Parietal lobe (tissue), 1 donor: Measurements from ENCODE around the gene P2RY2. TPM values are rescaled to one million over a fixed set of nuclear protein-coding genes. Genes with fewer than 3 reads are reported as not detected.

Experiments used
- total RNA-seq: library from RNA; depleted of rRNA; stranded (reverse); fragments of >200 nt; gene quantifications from one replicate; pipeline ENCODE4 v1.2.3, GENCODE V29; 2014

P2RY2 gene
- total RNA-seq, result not detected

DNA sequence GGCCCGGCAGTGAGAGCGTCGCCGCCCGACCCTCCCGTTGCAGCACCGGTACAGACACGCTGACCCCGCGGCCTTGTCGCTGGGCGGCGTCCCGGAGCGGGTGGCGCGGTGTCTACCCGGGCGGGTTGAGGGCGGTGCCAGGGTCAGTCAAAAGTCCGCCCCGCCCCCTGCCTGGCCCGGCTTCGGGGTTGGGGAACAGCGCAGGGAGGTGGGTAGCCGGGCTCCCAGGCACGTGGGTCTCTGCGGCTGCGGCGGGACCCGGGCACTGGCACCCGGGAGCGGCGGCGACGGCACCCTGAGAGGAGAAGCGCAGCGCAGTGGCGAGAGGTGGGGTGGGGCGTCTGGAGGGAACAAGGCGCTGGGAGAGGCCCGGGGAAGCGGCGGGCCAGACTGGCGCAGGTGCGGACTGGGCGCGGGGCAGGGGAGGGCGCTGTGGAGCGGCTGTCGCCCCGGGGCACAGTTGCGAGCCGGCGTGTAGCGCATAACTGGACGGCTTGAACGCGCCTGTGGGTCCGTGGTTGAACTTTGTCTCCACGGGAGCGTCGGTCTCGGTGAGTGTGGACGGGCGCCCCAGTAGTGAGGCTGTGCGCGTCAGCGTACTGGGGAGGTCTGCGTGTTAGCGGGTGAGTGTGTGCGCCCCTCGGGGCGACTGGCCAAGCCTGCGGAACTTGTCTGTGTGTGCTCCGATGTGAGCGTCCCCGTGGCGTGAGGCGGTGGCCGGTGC lies at the start of gene P2RY2:
Gene P2RY2, plus strand, starts transcription at position 176 of the 724 bp plus-strand sequence. CDS start 15,879 bp downstream, outside the sequence.

DNA sequence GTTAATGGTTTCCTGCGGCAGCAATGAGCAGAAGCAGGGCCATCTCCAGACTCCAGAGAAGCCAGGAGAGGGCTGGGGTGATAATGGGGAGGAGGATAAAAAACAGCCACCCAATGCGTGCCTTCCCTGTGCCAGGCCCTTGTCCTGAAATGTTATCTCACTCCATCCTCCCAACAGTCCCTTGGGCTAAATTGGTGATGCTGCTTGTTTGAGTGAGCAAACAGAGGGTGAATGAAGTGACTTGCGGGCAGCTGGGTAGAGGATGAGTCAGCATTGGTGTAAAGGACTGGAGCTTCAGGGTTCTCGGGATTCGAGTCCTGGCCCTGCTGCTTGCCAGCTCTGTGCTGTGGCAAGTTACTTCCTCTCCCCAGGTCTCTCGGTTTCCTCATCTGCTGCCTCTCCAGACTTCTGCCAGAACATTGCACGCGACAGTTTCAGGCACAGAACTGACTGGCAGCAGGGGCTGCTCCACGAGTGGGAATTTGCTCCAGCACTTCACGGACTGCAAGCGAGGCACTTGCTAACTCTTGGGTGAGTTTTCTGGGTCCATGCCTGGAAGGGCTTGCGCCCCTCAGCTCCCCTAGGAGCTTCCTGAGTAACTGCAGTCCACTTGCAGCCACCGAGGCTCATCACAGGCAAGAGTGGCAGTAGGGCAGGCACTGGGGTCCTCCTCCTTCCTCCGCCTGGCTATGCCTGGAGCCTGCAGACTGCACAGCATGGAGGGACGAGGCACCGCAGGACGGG lies 54.0 kb downstream of the P2RY2 start, which contains the start of gene P2RY6:
Gene P2RY6, plus strand, starts transcription at position 403 of the 744 bp plus-strand sequence. CDS start 24,181 bp downstream, outside the sequence.

Other genes with a start within 250 kb of the P2RY2 start
- 49.1 TPM for gene FCHSD2, start 76.0 kb upstream of the P2RY2 start, total RNA-seq
- gene P2RY6, start 54.1 kb downstream of the P2RY2 start, total RNA-seq, result not detected
- 46.6 TPM for gene ARHGEF17, start 90.0 kb downstream of the P2RY2 start, total RNA-seq
- 3.8 TPM for gene RELT, start 158.1 kb downstream of the P2RY2 start, total RNA-seq